Endothelial cell of coronary artery (primary cell): Measurements from ENCODE around the gene ACTR5. TPM values are rescaled to one million over a fixed set of nuclear protein-coding genes. Genes with fewer than 3 reads are reported as not detected.

Experiments
- total RNA-seq: library from RNA; depleted of rRNA; stranded (reverse); fragments of >200 nt; gene quantifications from 2 replicates; pipeline ENCODE4 v1.2.3, GENCODE V29; 2014

ACTR5 gene
- total RNA-seq = 8.5 and 9.3 TPM in 2 replicates

GRCh38 chr20:38748097-38748860 lies at the start of gene ACTR5:
TSS of gene ACTR5 (plus strand) at chr20:38748460. CDS start at chr20:38748479, 19 bp downstream.

GRCh38 chr20:38723848-38724625 lies 24.2 kb upstream of the ACTR5 start, which contains the start of gene SLC32A1:
TSS of gene SLC32A1 (plus strand) at chr20:38724486. CDS start at chr20:38724725, 239 bp downstream.

GRCh38 chr20:38805502-38805957 lies 57.3 kb downstream of the ACTR5 start, which contains the start of gene PPP1R16B:
TSS of gene PPP1R16B (plus strand) at chr20:38805697. CDS start at chr20:38835926, 30,229 bp downstream.

Other genes with a start within 250 kb of the ACTR5 start
- not detected in 2 replicates for gene ADIG, start 167.3 kb upstream of the ACTR5 start, total RNA-seq
- gene ARHGAP40, start 146.7 kb upstream of the ACTR5 start, total RNA-seq = 0.09 TPM in 1 of 2 replicates, not detected in the other
- not detected in 2 replicates for gene SLC32A1, start 24.0 kb upstream of the ACTR5 start, total RNA-seq
- gene PPP1R16B, start 57.2 kb downstream of the ACTR5 start, total RNA-seq = 79.8 and 135 TPM in 2 replicates
- 9.0 and 28.2 TPM in 2 replicates for gene FAM83D, start 178.0 kb downstream of the ACTR5 start, total RNA-seq
- gene DHX35, start 213.9 kb downstream of the ACTR5 start, total RNA-seq = 8.8 and 8.9 TPM in 2 replicates